KMS-11 (cell line): Measurements from ENCODE around the gene SLC52A3.

Experiments
- H2AFZ ChIP-seq: fragments of 200-600 bp; sonication (generic); 2 replicates; pipeline ENCODE4 v1.6.1; 2016; ENCODE audit warnings: antibody characterized with exemption, mixed run types, low read depth
- H3K27ac ChIP-seq: fragments of 200-600 bp; sonication (generic); 2 replicates; pipeline ENCODE4 v1.6.1; 2016; ENCODE audit warnings: mild to moderate bottlenecking, mixed run types
- H3K27me3 ChIP-seq: fragments of 200-600 bp; sonication (generic); 2 replicates; pipeline ENCODE4 v1.6.1; 2017; ENCODE audit warnings: mild to moderate bottlenecking, low read depth, mixed run types, moderate library complexity; ENCODE audit not compliant: insufficient read depth
- H3K36me3 ChIP-seq: fragments of 200-600 bp; sonication (generic); 2 replicates; pipeline ENCODE4 v1.6.1; 2017; ENCODE audit warnings: mild to moderate bottlenecking, mixed run types; ENCODE audit not compliant: insufficient read depth
- H3K4me1 ChIP-seq: fragments of 200-600 bp; sonication (generic); 2 replicates; pipeline ENCODE4 v1.6.1; 2016; ENCODE audit warnings: mild to moderate bottlenecking, low read depth, mixed run types; ENCODE audit not compliant: poor library complexity, severe bottlenecking
- H3K4me2 ChIP-seq: fragments of 200-600 bp; sonication (generic); 2 replicates; pipeline ENCODE4 v1.7.0; 2016; ENCODE audit warnings: mild to moderate bottlenecking, mixed run types
- H3K4me3 ChIP-seq: fragments of 200-600 bp; sonication (generic); IDR thresholded peaks from 2 replicates; pipeline ENCODE4 v1.6.1; 2017; ENCODE audit warnings: low read depth, low read length, mixed read lengths; ENCODE audit not compliant: insufficient read depth
- H3K79me2 ChIP-seq: fragments of 200-600 bp; sonication (generic); 2 replicates; pipeline ENCODE4 v1.6.1; 2016; ENCODE audit warnings: low read depth, mixed run types; ENCODE audit not compliant: insufficient read depth
- H3K9ac ChIP-seq: fragments of 200-600 bp; sonication (generic); 2 replicates; pipeline ENCODE4 v1.6.1; 2016; ENCODE audit warnings: mild to moderate bottlenecking, mixed run types
- H4K20me1 ChIP-seq: fragments of 200-600 bp; sonication (generic); 2 replicates; pipeline ENCODE4 v1.6.1; 2016; ENCODE audit warnings: mild to moderate bottlenecking, mixed run types; ENCODE audit not compliant: insufficient read depth
- CTCF ChIP-seq: fragments of 200-600 bp; sonication (generic); conservative IDR thresholded peaks from 2 replicates; pipeline ENCODE4 v1.6.1; 2017; ENCODE audit warnings: low read depth, mild to moderate bottlenecking, antibody characterized with exemption, low read length, moderate library complexity, mixed read lengths

Gene SLC52A3

GRCh38 chr20:714453-714852, 53.8 kb downstream of the SLC52A3 start:
- H2AFZ ChIP-seq, result no peak overlapping the region
- no peaks in the 10 kb centered on the region for H4K20me1 ChIP-seq
- no peak overlapping the region for H3K4me3 ChIP-seq
- H3K9ac ChIP-seq, result no peak overlapping the region
- H3K27me3 ChIP-seq, result 0 out of 2 replicates have a peak, but pooled peaks cover 5% of the 10 kb centered on the region
- no peak for TF ChIP-seq CTCF
- no peak overlapping the region for H3K27ac ChIP-seq
- no peaks in the 10 kb centered on the region for H3K4me1 ChIP-seq
- H3K36me3 ChIP-seq, result no peaks in the 10 kb centered on the region
- H3K79me2 ChIP-seq, result no peaks in the 10 kb centered on the region
- H3K4me2 ChIP-seq, result no peak overlapping the region

- Histone ChIP-seq H3K4me1 (no peaks in the 10 kb centered on the region), H3K4me2 (no peak overlapping the region), H4K20me1 (no peaks in the 10 kb centered on the region), H3K36me3 (no peaks in the 10 kb centered on the region), H2AFZ (no peak overlapping the region), H3K9ac (no peak overlapping the region), H3K27me3 (0 out of 2 replicates have a peak, but pooled peaks cover 5% of the 10 kb centered on the region), H3K79me2 (no peaks in the 10 kb centered on the region), H3K4me3 (no peak overlapping the region), H3K27ac (no peak overlapping the region)
- no peak for TF ChIP-seq CTCF
Observed at GRCh38 chr20:711576-711975, 56.7 kb downstream of the SLC52A3 start.

- no peak for TF ChIP-seq CTCF
- H3K4me2 ChIP-seq, result no peak overlapping the region
- no peaks in the 10 kb centered on the region for H4K20me1 ChIP-seq
- H3K4me1 ChIP-seq, result no peaks in the 10 kb centered on the region
- no peak overlapping the region for H2AFZ ChIP-seq
- no peak overlapping the region for H3K4me3 ChIP-seq
- H3K27me3 ChIP-seq, result 0 out of 2 replicates have a peak, but pooled peaks cover 5% of the 10 kb centered on the region
- no peaks in the 10 kb centered on the region for H3K79me2 ChIP-seq
- no peak overlapping the region for H3K9ac ChIP-seq
- H3K36me3 ChIP-seq, result no peaks in the 10 kb centered on the region
- H3K27ac ChIP-seq, result no peak overlapping the region
Observed at GRCh38 chr20:710780-711450, 57.4 kb downstream of the SLC52A3 start.
